GM20000 (cell line): ENCODE results near the gene ZBTB7A.

Experiments
- DNase-seq: peaks from one replicate; pipeline ENCODE4 v3.0.0; 2012; ENCODE audit warnings: low spot score
- TF ChIP-seq, protein P1 (sequence below): IDR thresholded peaks from 2 replicates; pipeline ENCODE4 v1.5.1; 2012; ENCODE audit warnings: mild to moderate bottlenecking, control low read depth; ENCODE audit errors: extremely low read depth, missing control alignments

The ZBTB7A gene

DNA sequence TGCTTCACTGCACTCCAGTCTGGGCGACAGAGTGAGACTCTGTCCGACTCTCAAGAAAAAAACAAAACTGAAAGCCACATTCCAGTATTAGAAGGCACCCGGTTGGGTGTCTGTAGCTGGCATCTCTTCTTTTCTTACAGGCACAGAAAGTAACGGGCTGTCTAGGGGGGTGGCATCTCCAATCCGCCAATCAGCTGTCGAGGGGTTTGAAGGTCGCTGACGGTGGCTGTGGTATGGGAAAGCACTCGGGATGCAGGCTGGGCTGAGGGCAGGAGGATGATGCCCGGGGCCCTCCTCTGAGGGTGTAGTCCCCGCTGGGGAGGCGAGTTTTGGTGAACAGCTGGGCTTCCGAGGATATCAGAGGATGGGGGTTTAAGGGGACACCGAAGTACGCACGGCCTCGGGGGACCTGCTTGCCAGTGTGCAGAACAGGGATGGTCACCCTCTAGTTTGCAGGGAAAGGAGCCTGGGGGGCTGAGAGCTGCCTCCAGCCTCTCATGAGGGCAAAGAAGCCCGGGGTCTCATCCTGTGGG is 27.0 kb upstream of the ZBTB7A start:
- TF ChIP-seq, protein P1, sequence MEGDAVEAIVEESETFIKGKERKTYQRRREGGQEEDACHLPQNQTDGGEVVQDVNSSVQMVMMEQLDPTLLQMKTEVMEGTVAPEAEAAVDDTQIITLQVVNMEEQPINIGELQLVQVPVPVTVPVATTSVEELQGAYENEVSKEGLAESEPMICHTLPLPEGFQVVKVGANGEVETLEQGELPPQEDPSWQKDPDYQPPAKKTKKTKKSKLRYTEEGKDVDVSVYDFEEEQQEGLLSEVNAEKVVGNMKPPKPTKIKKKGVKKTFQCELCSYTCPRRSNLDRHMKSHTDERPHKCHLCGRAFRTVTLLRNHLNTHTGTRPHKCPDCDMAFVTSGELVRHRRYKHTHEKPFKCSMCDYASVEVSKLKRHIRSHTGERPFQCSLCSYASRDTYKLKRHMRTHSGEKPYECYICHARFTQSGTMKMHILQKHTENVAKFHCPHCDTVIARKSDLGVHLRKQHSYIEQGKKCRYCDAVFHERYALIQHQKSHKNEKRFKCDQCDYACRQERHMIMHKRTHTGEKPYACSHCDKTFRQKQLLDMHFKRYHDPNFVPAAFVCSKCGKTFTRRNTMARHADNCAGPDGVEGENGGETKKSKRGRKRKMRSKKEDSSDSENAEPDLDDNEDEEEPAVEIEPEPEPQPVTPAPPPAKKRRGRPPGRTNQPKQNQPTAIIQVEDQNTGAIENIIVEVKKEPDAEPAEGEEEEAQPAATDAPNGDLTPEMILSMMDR = no peak
- DNase-seq = no peak

DNA sequence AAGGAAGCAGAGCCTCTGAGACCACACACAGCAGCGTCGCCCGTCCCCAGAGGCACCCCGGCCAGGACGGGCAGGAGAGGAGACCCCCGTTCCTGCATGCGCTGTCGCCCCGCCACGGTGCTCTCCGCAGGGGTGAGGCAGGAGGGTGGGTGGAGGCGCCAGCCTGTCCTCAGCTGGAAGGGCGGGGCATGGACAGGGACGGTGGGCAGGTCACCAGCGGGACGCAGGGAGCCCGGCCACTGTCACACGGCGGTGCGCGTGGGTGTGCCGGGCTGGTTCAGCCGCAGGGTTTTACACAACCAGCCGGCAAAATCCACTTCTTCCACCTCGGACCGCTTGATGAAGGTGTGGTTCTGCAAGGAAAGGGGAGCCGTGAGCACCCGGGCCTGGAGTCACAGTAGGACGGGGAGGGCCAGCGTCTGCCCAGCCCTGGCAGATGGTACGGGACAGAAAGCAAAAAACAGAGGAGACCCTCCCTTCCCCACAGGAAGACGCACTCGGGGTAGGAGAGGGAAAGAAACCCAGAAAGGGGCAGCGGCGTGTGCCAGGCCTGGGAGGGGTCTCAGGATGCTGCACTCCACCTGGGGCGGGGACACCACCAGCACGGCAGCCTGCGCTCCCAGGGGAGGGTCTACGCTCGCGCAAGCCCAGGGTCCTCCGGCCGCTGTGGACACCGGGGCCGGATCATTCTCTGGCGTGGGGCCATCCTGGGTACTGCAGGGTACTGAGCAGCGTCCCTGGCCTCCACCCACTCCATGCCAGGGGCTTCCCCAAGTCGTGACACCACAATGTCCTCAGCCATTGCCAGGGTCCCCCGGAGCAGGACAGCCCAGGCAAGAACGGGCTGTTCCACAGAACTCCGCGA is 23.9 kb upstream of the ZBTB7A start:
- DNase-seq = no peak

DNA sequence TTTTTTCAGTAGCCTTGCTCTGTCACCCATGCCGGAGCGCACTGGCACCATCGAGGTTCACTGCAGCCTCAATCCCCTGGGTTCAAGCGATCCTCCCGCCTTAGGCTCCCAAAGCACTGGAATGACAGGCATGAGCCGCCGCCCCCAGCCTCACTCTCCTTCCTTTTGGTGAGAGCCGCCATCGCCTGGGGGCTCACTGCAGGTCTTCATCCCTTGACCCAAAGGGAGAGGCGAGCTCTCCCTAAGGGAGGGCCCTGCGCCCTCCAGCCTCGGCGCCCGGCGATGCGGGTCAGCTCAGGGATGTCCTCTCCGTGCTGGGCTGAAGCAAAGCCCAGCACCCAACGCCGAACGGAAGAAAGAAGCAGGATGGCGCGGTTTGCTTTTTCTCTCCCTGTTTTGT is 23.2 kb upstream of the ZBTB7A start:
- no peak for DNase-seq
- TF ChIP-seq, protein P1 = no peak

More for the DNA sequence above, 23.9 kb upstream of the ZBTB7A start:
- TF ChIP-seq, protein P1 = no peak

DNA sequence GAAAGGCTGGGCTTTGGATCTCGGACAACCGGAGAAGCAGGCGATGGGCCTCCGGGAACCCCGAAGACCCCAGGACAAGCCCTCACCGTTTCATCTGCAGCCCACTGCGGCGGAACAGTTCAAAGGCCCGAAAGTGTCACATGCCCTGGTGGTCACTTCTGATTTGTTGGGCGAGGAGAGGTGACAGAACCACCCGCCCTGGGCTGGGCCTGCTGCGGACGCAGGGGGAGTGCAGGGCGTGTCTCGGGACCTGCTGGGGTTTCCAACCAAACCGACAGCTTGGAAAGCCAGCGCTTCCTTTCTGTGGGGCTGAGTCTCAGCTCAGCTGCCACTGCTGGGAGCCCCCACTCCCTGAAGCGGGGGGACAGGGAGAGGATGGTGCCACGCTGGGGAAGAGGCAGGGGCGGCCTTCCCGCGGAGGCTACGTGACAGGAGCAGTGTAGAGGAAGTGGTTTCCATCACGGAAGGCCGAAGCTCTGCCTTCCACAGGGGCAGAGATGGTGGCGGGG is 22.8 kb upstream of the ZBTB7A start:
- TF ChIP-seq, protein P1 = no peak
- peak; percentile 87 for DNase-seq

DNA sequence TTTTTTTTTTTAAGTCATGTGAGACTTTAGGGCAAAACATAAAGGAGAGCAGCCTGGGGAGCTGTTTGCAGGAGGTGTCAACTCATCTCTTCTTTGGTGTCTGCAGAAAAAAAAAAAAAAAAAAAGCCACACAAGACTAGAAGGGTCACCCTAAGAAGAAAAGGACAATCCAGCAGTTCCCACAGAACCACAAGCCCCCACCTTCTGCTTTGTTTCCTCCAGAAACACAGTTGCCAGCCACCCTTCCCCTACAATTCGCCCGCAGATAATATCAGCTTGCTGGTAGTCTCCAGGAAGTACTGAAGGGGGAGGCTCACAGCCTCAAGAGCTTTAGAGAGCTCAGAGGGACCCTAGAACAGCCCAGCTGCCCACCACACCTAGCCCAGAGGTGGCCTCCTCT is 22.3 kb upstream of the ZBTB7A start:
- DNase-seq = peak; percentile 62
- TF ChIP-seq, protein P1 = no peak

DNA sequence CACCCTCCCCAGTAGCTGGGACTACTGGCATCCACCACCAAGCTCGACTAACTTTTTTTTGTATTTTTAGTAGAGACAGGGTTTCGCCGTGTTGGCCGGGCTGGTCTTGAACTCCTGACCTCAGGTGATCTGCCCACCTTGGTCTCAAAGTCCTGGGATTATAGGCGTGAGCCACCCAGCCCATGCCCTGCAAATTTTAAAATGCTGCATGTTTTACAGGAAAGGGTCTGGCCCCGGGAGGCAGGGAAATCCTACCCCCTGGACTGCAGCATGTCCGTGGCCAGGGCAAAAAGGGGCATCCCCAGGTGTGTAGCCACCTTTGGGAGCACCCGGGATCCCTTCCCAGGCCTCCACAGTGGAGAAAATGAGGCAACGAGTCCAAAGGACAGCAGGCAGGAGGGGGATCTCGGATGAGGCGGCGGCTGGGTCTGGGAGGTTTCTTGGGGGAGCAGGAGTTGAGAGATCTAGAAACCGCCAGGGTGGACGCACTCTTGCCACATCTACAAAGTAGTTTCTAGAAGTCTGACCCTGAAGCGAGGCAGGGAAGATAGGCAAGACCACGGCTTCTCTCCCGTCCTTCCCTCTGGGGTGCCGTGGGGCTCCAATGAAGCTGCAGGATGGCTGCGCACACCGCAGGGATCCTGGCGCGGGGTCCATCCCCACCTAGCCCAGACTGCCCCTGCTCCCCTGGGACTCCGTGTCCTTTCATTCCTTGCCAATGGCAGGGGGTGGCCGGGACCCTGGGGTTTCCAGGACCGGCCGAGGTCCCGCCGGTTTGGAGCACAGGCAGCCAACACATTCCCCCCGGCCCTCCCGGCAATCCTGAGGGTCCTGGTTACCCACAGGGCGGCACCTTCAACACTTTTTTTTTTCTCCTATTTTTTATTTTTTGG is 21.3 kb upstream of the ZBTB7A start:
- DNase-seq = no peak
- TF ChIP-seq, protein P1 = no peak
